T-cell (primary cell): Measurements from ENCODE around the gene SSPN. TPM values are rescaled to one million over a fixed set of nuclear protein-coding genes. Genes with fewer than 3 reads are reported as not detected.

Source experiments
- ATAC-seq, 4 experiments: fragments of 200-7000 bp in 3 of 4; fragments of 150-1000 bp in 1 of 4; cut with Tn5 transposase; replicated peaks in 1 of 4; 1 replicate in 3 of 4; 2 replicates in 1 of 4; pipeline ENCODE4 v1.10.0; 2021; ENCODE audit warnings: moderate library complexity in 3 of 4, mild to moderate bottlenecking in 2 of 4, moderate number of reproducible peaks in 1 of 4
- CTCF ChIA-PET, 2 donors: fragments of 300-600 bp; sonication (Branson Sonifier 250); formaldehyde crosslinking; loops; one replicate each; lab custom pipeline; 2022; ENCODE audit warnings: antibody characterized with exemption in 2 of 2; lab: Charles Lee
- POLR2A ChIA-PET, 2 donors: fragments of 300-600 bp; sonication (Branson Sonifier 250); formaldehyde crosslinking; loops; one replicate each; lab custom pipeline; 2022; ENCODE audit warnings: antibody characterized with exemption in 2 of 2; lab: Charles Lee
- DNase-seq, 35 experiments: peaks; one replicate each; pipeline versions ENCODE4 v3.0.0 to v3.0.0-alpha.2; 2013 to 2023
- H3K27ac ChIP-seq: one replicate; pipeline ENCODE4 v1.5.1; 2013; ENCODE audit warnings: low read length
- H3K27me3 ChIP-seq, 2 experiments: replicated peaks in 1 of 2; 1 replicate in 1 of 2; 2 replicates in 1 of 2; pipeline versions ENCODE4 v1.6.1 to v1.7.0; 2013; ENCODE audit warnings: low read length in 1 of 2, mixed read lengths in 1 of 2; ENCODE audit not compliant: control insufficient read depth in 2 of 2, insufficient read depth in 2 of 2; ENCODE audit errors: extremely low read depth in 1 of 2
- H3K36me3 ChIP-seq, 2 donors: 1 replicate in 1 of 2; 2 replicates in 1 of 2; pipeline versions ENCODE4 v1.6.1 to v1.7.0; 2013; ENCODE audit warnings: low read length in 1 of 2; ENCODE audit not compliant: control insufficient read depth in 2 of 2, insufficient read depth in 1 of 2; ENCODE audit errors: extremely low read depth in 1 of 2
- H3K4me1 ChIP-seq, 2 experiments: 1 replicate in 1 of 2; 2 replicates in 1 of 2; pipeline versions ENCODE4 v1.6.1 to v1.7.0; 2013; ENCODE audit warnings: low read length in 2 of 2, mixed read lengths in 1 of 2; ENCODE audit not compliant: insufficient read depth in 2 of 2, control insufficient read depth in 1 of 2; ENCODE audit errors: extremely low read depth in 1 of 2
- H3K4me3 ChIP-seq, 2 donors: 1 replicate in 1 of 2; 2 replicates in 1 of 2; pipeline versions ENCODE4 v1.5.1 to v1.7.0; 2013; ENCODE audit warnings: mild to moderate bottlenecking in 2 of 2, low read length in 1 of 2, moderate library complexity in 1 of 2; ENCODE audit not compliant: control insufficient read depth in 1 of 2; ENCODE audit errors: extremely low read depth in 1 of 2
- H3K9me3 ChIP-seq: 2 replicates; pipeline ENCODE4 v1.7.0; 2013
- H3K27ac Mint-ChIP-seq, 2 donors: one replicate each; pipeline ENCODE4 v1.8.0; 2020 to 2021; ENCODE audit warnings: mild to moderate bottlenecking in 2 of 2, mixed read lengths in 2 of 2
- H3K27me3 Mint-ChIP-seq, 2 donors: one replicate each; pipeline ENCODE4 v1.8.0; 2021 to 2022; ENCODE audit warnings: mixed read lengths in 2 of 2
- H3K36me3 Mint-ChIP-seq: one replicate; pipeline ENCODE4 v1.8.0; 2021; ENCODE audit warnings: mixed read lengths
- H3K4me1 Mint-ChIP-seq, 3 donors: one replicate each; pipeline ENCODE4 v1.8.0; 2020 to 2022; ENCODE audit warnings: mixed read lengths in 3 of 3, mild to moderate bottlenecking in 1 of 3
- H3K4me3 Mint-ChIP-seq, 3 donors: one replicate each; pipeline ENCODE4 v1.8.0; 2020 to 2022; ENCODE audit warnings: mild to moderate bottlenecking in 3 of 3, mixed read lengths in 3 of 3, moderate library complexity in 3 of 3
- H3K9me3 Mint-ChIP-seq, 3 donors: one replicate each; pipeline ENCODE4 v1.8.0; 2020 to 2022; ENCODE audit warnings: mixed read lengths in 3 of 3
- WGBS: methylation state at CpG from one replicate; pipeline ENCODE4 v1.1.5; 2013; ENCODE audit warnings: missing lambda C conversion rate; ENCODE audit not compliant: insufficient coverage; 5-methylcytosine and 5-hydroxymethylcytosine counted together
- total RNA-seq, 35 experiments: library from RNA in 6 of 35; stranded (reverse) in 6 of 35; fragments of 120-200 nt in 1 of 35; gene quantifications; one replicate each; pipeline versions ENCODE4 v1.2.1 to v1.2.4 and lab custom pipeline; 2013 to 2026

The SSPN gene
- total RNA-seq, 5 donors from 2014 or later (not counting 1 experiment from before 2014, with no cell fraction given): 0.06 to 0.33 (median 0.15) TPM

- ChIA-PET POLR2A (no interaction called here), CTCF (no interaction called here)
- H3K36me3 ChIP-seq: peaks cover 0 to 3% of the 10 kb centered on the region in 2 donors
- ATAC-seq (no peak), DNase-seq (no peak)
- no peaks in the 10 kb centered on the region for H3K9me3 Mint-ChIP-seq
- peaks cover 0 to 6% (median under 1%) of the 10 kb centered on the region in 3 donors for H3K4me1 Mint-ChIP-seq
- no peaks in the 10 kb centered on the region for H3K9me3 ChIP-seq
- no CpG with 5 or more reads among the region's 2 CpGs for WGBS
- H3K27me3 Mint-ChIP-seq: peaks cover 0 to 2% of the 10 kb centered on the region in 2 donors
- no peak overlapping the region for H3K4me3 ChIP-seq
- H3K27ac Mint-ChIP-seq: no peak overlapping the region
- peaks cover 0 to under 1% of the 10 kb centered on the region in 2 experiments for H3K4me1 ChIP-seq
- H3K27me3 ChIP-seq: peaks cover 0 to 4% of the 10 kb centered on the region in 2 experiments
- no peaks in the 10 kb centered on the region for H3K36me3 Mint-ChIP-seq
- H3K27ac ChIP-seq: no peak overlapping the region
- no peak overlapping the region for H3K4me3 Mint-ChIP-seq
Observed at GRCh38 chr12:26276709-26277108, 81.3 kb downstream of the SSPN start.

GRCh38 chr12:26277506-26278246, 82.3 kb downstream of the SSPN start:
- peaks cover 0 to 2% of the 10 kb centered on the region in 2 donors for H3K27me3 Mint-ChIP-seq
- ChIA-PET CTCF (no interaction called here), POLR2A (no interaction called here)
- peaks cover 0 to 4% of the 10 kb centered on the region in 2 experiments for H3K27me3 ChIP-seq
- H3K36me3 Mint-ChIP-seq: no peaks in the 10 kb centered on the region
- no peaks in the 10 kb centered on the region for H3K9me3 Mint-ChIP-seq
- H3K27ac Mint-ChIP-seq: no peak overlapping the region
- H3K9me3 ChIP-seq: no peaks in the 10 kb centered on the region
- no peaks in the 10 kb centered on the region for H3K4me1 ChIP-seq
- WGBS: 77% methylated on average over 12 of the region's 16 CpGs
- H3K36me3 ChIP-seq: no peaks in the 10 kb centered on the region
- H3K4me3 Mint-ChIP-seq: no peak overlapping the region
- no peak for ATAC-seq
- H3K27ac ChIP-seq: no peak overlapping the region
- H3K4me3 ChIP-seq: no peak overlapping the region
- peaks cover 0 to 6% (median 2%) of the 10 kb centered on the region in 3 donors for H3K4me1 Mint-ChIP-seq
- no peak for DNase-seq

GRCh38 chr12:26278266-26278665, 82.9 kb downstream of the SSPN start:
- Histone ChIP-seq H3K4me1 (peaks cover 0 to 3% of the 10 kb centered on the region in 2 experiments), H3K36me3 (no peaks in the 10 kb centered on the region), H3K9me3 (no peaks in the 10 kb centered on the region), H3K4me3 (no peak overlapping the region), H3K27me3 (peaks cover 0 to 4% of the 10 kb centered on the region in 2 experiments), H3K27ac (no peak overlapping the region)
- POLR2A ChIA-PET: no interaction called here
- Mint-ChIP-seq H3K36me3 (no peaks in the 10 kb centered on the region), H3K27me3 (peaks cover 0 to 2% of the 10 kb centered on the region in 2 donors), H3K4me1 (peaks cover 0 to 8% (median 6%) of the 10 kb centered on the region in 3 donors), H3K9me3 (no peaks in the 10 kb centered on the region), H3K27ac (no peak overlapping the region), H3K4me3 (no peak overlapping the region)
- WGBS: no CpG with 5 or more reads among the region's 1 CpG
- DNase-seq: no peak
- ATAC-seq: no peak
- CTCF ChIA-PET: no interaction called here

- ChIA-PET POLR2A (no interaction called here), CTCF (no interaction called here)
- H3K36me3 ChIP-seq: no peaks in the 10 kb centered on the region
- H3K4me3 ChIP-seq: no peak overlapping the region
- Mint-ChIP-seq H3K4me1 (peaks cover 2 to 11% (median 6%) of the 10 kb centered on the region in 3 donors), H3K27ac (no peak overlapping the region), H3K36me3 (no peaks in the 10 kb centered on the region), H3K27me3 (peaks cover 0 to 2% of the 10 kb centered on the region in 2 donors), H3K4me3 (no peak overlapping the region), H3K9me3 (no peaks in the 10 kb centered on the region)
- ATAC-seq (no peak), DNase-seq (no peak)
- peaks cover 0 to 4% of the 10 kb centered on the region in 2 experiments for H3K27me3 ChIP-seq
- H3K9me3 ChIP-seq: no peaks in the 10 kb centered on the region
- peaks cover 0 to 5% of the 10 kb centered on the region in 2 experiments for H3K4me1 ChIP-seq
- 98% methylated on average over 4 of the region's 5 CpGs for WGBS
- H3K27ac ChIP-seq: no peak overlapping the region
Observed at GRCh38 chr12:26278666-26279065, 83.3 kb downstream of the SSPN start.

- Histone ChIP-seq H3K27me3 (peaks cover 0 to 4% of the 10 kb centered on the region in 2 experiments), H3K36me3 (no peaks in the 10 kb centered on the region), H3K9me3 (no peaks in the 10 kb centered on the region), H3K4me1 (peaks cover 0 to 5% of the 10 kb centered on the region in 2 experiments), H3K4me3 (no peak overlapping the region), H3K27ac (no peak overlapping the region)
- Mint-ChIP-seq H3K27me3 (peaks cover 0 to under 1% of the 10 kb centered on the region in 2 donors), H3K4me1 (peaks cover 4 to 11% (median 6%) of the 10 kb centered on the region in 3 donors), H3K36me3 (no peaks in the 10 kb centered on the region), H3K9me3 (no peaks in the 10 kb centered on the region), H3K4me3 (no peak overlapping the region), H3K27ac (no peak overlapping the region)
- ChIA-PET POLR2A (no interaction called here), CTCF (no interaction called here)
- no peak for ATAC-seq
- DNase-seq: no peak
Observed at GRCh38 chr12:26279091-26279490, 83.7 kb downstream of the SSPN start.

GRCh38 chr12:26279908-26280307, 84.5 kb downstream of the SSPN start:
- H3K27ac ChIP-seq: no peak overlapping the region
- ChIA-PET CTCF (no interaction called here), POLR2A (no interaction called here)
- H3K27me3 ChIP-seq: peaks cover 0 to 4% of the 10 kb centered on the region in 2 experiments
- 76% methylated on average over 2 of the region's 5 CpGs for WGBS
- no peaks in the 10 kb centered on the region for H3K36me3 ChIP-seq
- no peak for ATAC-seq
- Mint-ChIP-seq H3K36me3 (no peaks in the 10 kb centered on the region), H3K27me3 (no peaks in the 10 kb centered on the region), H3K9me3 (no peaks in the 10 kb centered on the region), H3K4me1 (peaks cover 0 to 11% (median 4%) of the 10 kb centered on the region in 3 donors), H3K4me3 (no peak overlapping the region), H3K27ac (no peak overlapping the region)
- H3K4me3 ChIP-seq: no peak overlapping the region
- no peak for DNase-seq
- no peaks in the 10 kb centered on the region for H3K9me3 ChIP-seq
- peaks cover 0 to 5% of the 10 kb centered on the region in 2 experiments for H3K4me1 ChIP-seq
